OCI-LY3 (cell line): ENCODE results near the gene GJB6.

Experiments used
- CTCF ChIP-seq: fragments of 200-600, 300-600 bp; sonication (generic); IDR thresholded peaks from 2 replicates; pipeline ENCODE4 v1.5.1; 2014; ENCODE audit warnings: antibody characterized with exemption, low read length, low read depth
- EZH2phosphoT487 ChIP-seq: fragments of 200-600 bp; shearing (Covaris generic); IDR thresholded peaks from 2 replicates; pipeline ENCODE4 v1.6.1; 2018; ENCODE audit warnings: antibody characterized with exemption, mixed run types, low read depth

GRCh38 chr13:20193907-20194631, 38.0 kb downstream of the GJB6 start:
- no peak for TF ChIP-seq CTCF
- TF ChIP-seq EZH2phosphoT487: no peak
